ENCODE results near the gene CBY3. TPM values are rescaled to one million over a fixed set of nuclear protein-coding genes. Genes with fewer than 3 reads are reported as not detected.

Gene CBY3
- total RNA-seq = not detected
- not detected for polyA plus RNA-seq

DNA sequence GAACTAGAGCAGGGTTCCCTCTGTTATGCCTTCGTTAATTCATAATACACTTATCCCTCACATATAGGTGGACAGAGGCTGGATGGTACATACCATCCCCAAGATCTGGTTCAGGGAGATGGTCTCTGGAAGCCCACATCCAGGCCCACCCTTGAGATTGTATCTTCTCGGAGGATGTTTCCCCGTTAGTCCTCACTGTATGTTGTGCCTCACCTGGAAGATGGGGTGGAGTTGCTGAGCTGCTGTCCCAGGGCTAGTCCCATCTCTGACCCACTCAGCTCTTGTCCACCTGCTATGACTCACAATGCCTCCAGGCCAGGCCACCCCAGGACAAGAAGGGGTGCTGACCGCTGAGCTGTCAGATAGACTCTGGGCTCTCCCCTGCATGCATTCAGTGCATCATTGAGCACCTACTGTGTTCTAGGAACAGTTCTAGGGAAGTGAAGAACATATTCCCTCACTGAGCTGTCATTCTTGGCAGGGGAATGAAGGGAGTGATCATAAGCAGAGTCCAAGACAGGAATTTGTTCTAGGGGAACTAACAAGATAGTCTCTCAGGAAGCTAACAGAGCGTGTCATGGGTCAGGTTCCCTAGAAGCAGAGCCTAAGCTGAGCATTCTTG lies at the start of gene CBY3:
Gene CBY3 (minus strand): TSS at position 255 of the 622 bp plus-strand sequence. CDS start 116 bp downstream, at position 139.
- no peaks in the 10 kb centered on the region for H3K36me3 ChIP-seq
- FAIRE-seq = no peak

DNA sequence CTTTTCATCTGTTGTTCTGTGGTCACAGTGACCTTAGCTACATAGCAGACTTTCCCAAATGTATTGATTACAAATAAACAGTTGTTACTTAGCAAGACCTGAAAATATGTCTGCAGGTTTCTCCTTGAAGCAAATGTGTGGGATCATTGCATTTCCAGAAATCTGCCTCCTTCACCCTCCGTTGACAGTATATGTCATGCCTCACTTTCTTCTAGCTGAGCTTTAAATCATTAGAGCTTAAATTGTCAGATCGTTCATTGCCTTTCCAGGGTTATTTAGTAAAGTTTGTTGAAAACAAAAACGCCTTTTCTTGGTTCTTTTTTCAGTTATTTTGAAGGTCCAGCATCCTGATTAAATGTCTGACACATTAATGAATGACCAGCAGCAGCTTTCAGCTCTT lies 49.5 kb upstream of the CBY3 start:
- DNase-seq = no peak
- no peaks in the 10 kb centered on the region for H3K27me3 ChIP-seq
- TF ChIP-seq, protein P1, sequence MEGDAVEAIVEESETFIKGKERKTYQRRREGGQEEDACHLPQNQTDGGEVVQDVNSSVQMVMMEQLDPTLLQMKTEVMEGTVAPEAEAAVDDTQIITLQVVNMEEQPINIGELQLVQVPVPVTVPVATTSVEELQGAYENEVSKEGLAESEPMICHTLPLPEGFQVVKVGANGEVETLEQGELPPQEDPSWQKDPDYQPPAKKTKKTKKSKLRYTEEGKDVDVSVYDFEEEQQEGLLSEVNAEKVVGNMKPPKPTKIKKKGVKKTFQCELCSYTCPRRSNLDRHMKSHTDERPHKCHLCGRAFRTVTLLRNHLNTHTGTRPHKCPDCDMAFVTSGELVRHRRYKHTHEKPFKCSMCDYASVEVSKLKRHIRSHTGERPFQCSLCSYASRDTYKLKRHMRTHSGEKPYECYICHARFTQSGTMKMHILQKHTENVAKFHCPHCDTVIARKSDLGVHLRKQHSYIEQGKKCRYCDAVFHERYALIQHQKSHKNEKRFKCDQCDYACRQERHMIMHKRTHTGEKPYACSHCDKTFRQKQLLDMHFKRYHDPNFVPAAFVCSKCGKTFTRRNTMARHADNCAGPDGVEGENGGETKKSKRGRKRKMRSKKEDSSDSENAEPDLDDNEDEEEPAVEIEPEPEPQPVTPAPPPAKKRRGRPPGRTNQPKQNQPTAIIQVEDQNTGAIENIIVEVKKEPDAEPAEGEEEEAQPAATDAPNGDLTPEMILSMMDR (IDR thresholded peaks at IDR 0.05) = no peak
- 66 to 70% methylated on average over 3 of the region's 3 CpGs for WGBS, 2 donors
- intact Hi-C loops (cut with DNase I) = no loop called here
- H3K4me1 ChIP-seq = peaks cover 5 to 24% (median 10%) of the 10 kb centered on the region in 3 donors
- no peaks in the 10 kb centered on the region for H3K9me3 ChIP-seq
- H3K27ac ChIP-seq = no peak overlapping the region
- H3K4me3 ChIP-seq = no peak overlapping the region
- peaks cover 8 to 41% (median 31%) of the 10 kb centered on the region in 3 donors for H3K36me3 ChIP-seq
- no peak for ATAC-seq
- FAIRE-seq = no peak

More for the DNA sequence above, at the start of gene CBY3:
- no peaks in the 10 kb centered on the region for H3K9me3 ChIP-seq
- no peak within 1 kb of the TSS for H3K4me3 ChIP-seq
- peaks cover 6 to 19% (median 7%) of the 10 kb centered on the region in 3 donors for H3K4me1 ChIP-seq
- WGBS, 2 donors = 94 to 95% methylated on average over 5 of the region's 5 CpGs
- no peaks in the 10 kb centered on the region for H3K27me3 ChIP-seq
- intact Hi-C loops (cut with DNase I) = no loop called here
- DNase-seq = no peak
- no peak for ATAC-seq
- TF ChIP-seq, protein P1 (IDR thresholded peaks at IDR 0.05) = no peak
- H3K27ac ChIP-seq = no peak within 1 kb of the TSS

DNA sequence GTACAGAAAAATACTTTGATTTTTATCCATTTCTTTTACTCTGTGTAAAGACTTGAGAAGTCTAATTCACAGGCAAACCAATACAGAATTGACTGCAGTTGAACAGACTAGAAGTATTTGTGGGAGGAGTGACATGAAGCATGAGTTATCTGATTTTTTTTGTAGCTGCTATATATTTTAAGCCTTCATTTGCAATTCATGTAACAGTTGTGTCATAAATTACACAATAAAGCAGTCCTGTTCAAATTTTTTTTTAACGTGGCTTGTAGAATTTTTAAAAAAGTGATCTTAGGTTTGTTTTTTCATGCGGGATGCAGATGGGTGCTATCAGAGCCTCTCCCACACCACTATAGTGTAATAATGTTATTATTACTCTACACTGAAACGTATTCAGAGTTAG lies 48.9 kb upstream of the CBY3 start:
- Histone ChIP-seq H3K4me1 (peaks cover 5 to 18% (median 6%) of the 10 kb centered on the region in 3 donors), H3K9me3 (no peaks in the 10 kb centered on the region), H3K27ac (no peak overlapping the region), H3K4me3 (no peak overlapping the region), H3K27me3 (no peaks in the 10 kb centered on the region), H3K36me3 (peaks cover 12 to 48% (median 38%) of the 10 kb centered on the region in 3 donors)
- TF ChIP-seq, protein P1 (IDR thresholded peaks at IDR 0.05) = no peak
- intact Hi-C loops (cut with DNase I) = loop anchor here in 1 of 3 donors (10.0 kb wide), 1 partner anchor 115 kb away; no protein-coding TSS in a partner anchor
- ATAC-seq = no peak
- 81 to 83% methylated on average over 3 of the region's 3 CpGs for WGBS, 2 donors
- no peak for DNase-seq
- FAIRE-seq = no peak

DNA sequence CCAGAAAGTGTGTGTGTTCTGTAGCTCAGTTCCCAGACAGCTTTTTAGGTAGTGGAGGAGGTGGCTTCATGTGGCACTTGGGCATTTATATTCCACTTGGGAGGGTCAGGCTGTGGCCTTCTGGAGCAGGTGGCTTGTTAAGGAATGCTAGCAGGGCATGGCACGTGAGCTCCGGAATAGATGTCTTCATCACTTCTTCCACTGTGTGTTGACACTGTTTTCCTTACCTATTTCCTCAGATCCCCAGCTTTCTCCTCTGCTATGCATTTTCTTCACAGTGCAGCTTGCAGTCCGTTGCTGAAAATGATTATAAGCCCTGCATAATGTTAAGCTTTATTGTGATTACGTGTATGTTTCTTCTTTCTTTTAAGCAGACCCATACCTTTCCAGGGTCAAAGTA lies 48.5 kb upstream of the CBY3 start:
- intact Hi-C loops (cut with DNase I) = loop anchor here in 1 of 3 donors (10.0 kb wide), 1 partner anchor 115 kb away; no protein-coding TSS in a partner anchor
- Histone ChIP-seq H3K36me3 (peaks cover 16 to 52% (median 42%) of the 10 kb centered on the region in 3 donors), H3K9me3 (no peaks in the 10 kb centered on the region), H3K4me1 (peaks cover 2 to 14% (median 5%) of the 10 kb centered on the region in 3 donors), H3K4me3 (no peak overlapping the region), H3K27me3 (no peaks in the 10 kb centered on the region), H3K27ac (no peak overlapping the region)
- DNase-seq = no peak
- FAIRE-seq = no peak
- ATAC-seq = no peak
- 84 to 87% methylated on average over 4 of the region's 4 CpGs for WGBS, 2 donors
- TF ChIP-seq, protein P1 (IDR thresholded peaks at IDR 0.05) = no peak

DNA sequence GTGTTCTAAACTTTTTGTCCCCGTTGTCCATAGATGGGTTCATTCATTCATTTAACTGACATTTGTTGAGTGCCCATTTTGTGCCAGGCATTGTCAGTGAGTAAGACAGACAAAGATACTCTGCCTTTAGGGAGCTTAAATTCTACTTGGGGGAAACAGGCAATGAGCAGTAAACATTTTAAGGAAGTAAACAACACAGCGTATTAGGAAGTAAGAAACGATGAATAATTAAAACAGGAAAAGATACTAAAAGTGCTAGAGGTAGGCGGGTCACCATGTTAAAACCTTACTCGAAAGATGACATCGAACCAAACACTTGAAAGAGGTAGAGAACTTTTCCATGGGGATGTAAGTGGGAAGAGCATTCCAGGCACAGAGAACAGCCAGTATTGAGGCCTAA lies 46.3 kb upstream of the CBY3 start:
- peaks cover 0 to 7% (median 0%) of the 10 kb centered on the region in 3 donors for H3K4me1 ChIP-seq
- H3K9me3 ChIP-seq = no peaks in the 10 kb centered on the region
- WGBS, 2 donors = 84 to 86% methylated on average over 6 of the region's 6 CpGs
- DNase-seq (no peak), FAIRE-seq (no peak), ATAC-seq (no peak)
- peaks cover 16 to 74% (median 47%) of the 10 kb centered on the region in 3 donors for H3K36me3 ChIP-seq
- intact Hi-C loops (cut with DNase I) = loop anchor here in 1 of 3 donors (10.0 kb wide), 1 partner anchor 112 kb away; no protein-coding TSS in a partner anchor
- no peak overlapping the region for H3K4me3 ChIP-seq
- TF ChIP-seq, protein P1 (IDR thresholded peaks at IDR 0.05) = no peak
- H3K27me3 ChIP-seq = no peaks in the 10 kb centered on the region
- no peak overlapping the region for H3K27ac ChIP-seq

Measured in pancreas (tissue), 10 donors.